Activated CD8-positive, alpha-beta memory T cell treated with anti-CD3 and anti-CD28 coated beads, Interleukin-2, amount 50 U/mL, for 1 hour (primary cell): Measurements from ENCODE around the gene ZNF92.
"Not testable (repeated sequence)": the region's sequence is repeated elsewhere in the genome, so short reads cannot be mapped to it uniquely, and the experiment has no call there.

Experiments
- DNase-seq: peaks from one replicate; pipeline ENCODE4 v3.0.0-alpha.2; 2020; ENCODE audit errors: extremely low read depth

ZNF92 gene

DNA sequence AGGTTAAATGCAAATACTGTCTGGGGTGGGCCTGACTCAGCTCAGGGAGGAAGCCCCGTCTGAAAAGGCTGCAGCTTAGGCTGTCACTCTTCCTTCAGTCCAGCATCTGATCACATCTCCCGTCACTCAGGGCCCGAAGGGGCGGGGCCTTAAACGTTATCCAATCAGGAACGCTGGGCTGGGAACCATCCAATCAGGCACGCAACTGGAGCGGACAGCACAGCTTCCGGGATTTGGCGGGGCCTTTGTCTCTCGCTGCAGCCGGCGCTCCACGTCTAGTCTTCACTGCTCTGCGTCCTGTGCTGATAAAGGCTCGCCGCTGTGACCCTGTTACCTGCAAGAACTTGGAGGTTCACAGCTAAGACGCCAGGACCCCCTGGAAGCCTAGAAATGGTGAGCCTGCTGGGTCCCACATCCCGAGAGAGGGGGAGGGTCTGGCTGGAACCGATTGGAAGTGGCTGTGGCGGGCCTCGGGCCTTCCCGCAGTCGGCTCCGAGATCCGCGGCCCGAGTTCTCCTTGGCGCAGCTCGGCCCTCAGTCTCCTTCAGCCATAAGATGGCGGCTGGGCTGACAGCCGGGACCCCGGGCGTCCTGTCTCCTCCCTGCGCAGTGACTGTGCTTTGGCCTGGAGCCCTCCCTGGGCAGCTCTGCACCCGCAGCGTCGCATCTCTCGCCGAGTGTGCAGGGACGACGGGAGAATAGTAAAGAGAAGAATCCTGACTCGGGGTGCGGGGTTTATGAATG lies at the start of gene ZNF92:
Gene ZNF92, plus strand, starts transcription at position 248 of the 744 bp plus-strand sequence. Its CDS starts 143 bp downstream, at position 391.
- DNase-seq, result peak; percentile 88

DNA sequence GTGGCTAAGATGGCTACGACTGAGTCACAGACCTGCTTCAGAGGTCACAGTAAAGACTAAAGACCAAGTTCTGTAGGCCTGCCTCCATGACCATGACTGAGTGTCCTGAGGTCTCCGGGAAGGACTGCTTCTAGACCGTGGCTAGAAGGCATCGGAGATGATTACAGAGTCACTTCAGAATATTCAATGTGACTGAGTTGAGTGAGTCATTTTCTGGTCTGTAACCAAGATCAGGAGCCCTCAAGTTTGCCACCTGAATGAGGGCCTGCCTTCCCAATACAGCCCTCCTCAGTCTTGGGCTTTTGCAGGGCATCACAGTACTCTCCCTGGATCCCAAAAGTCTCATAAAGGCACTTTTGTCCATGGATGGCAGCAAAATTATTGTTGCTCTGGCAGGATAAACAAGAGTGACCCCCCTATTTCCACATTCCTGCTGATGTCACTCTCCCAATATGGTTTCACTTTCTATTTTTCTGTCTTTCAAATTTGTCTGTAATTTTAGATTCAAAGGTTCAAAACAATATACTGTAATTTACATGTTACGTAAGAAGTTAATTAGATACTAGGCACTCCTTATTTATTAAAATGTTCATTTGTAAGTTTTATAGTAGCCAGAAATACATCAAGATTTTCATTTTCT lies 47.7 kb upstream of the ZNF92 start:
- no peak for DNase-seq

DNA sequence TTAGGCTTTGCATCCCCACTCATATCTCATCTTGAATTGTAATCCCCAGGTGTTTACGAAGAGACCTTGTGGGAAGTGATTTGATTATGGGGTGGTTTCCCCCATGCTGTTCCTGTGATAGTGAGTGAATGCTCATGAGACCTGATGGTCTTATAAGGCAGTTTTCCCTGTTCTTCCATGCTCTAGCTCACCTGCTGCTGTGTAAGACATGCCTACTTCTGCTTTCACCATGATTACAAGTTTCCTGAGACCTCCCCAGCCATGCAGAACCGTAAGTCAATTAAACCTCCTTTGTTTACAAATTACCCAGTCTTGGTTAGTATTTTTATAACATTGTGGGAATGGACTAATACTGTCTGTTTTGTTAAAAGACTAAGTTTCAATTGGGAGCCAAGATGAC lies 35.3 kb upstream of the ZNF92 start:
- no peak for DNase-seq

GRCh38 chr7:65339257-65339656 lies 34.4 kb upstream of the ZNF92 start:
- DNase-seq, result no peak

- no peak for DNase-seq
These were observed 30.7 kb upstream of the ZNF92 start for GRCh38 chr7:65342723-65343629.

DNA sequence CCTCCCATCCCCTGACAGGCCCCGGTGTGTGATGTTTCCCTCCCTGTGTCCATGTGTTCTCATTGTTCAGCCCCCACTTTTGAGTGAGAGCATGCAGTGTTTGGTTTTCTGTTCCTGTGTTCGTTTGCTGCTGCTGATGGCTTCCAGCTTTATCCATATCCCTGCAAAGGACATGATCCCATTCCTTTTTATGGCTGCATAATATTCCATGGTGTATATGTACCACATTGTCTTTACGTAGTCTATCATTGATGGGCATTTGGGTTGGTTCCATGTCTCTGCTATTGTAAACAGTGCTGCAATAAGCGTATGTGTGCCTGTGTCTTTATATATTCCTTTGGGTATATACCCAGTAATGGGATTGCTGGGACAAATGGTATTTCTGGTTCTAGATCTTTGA lies 29.1 kb upstream of the ZNF92 start:
- DNase-seq, result not testable (repeated sequence)

GRCh38 chr7:65354263-65354662 lies 19.4 kb upstream of the ZNF92 start:
- no peak for DNase-seq

GRCh38 chr7:65369843-65370242 lies 3.8 kb upstream of the ZNF92 start:
- DNase-seq, result no peak

DNA sequence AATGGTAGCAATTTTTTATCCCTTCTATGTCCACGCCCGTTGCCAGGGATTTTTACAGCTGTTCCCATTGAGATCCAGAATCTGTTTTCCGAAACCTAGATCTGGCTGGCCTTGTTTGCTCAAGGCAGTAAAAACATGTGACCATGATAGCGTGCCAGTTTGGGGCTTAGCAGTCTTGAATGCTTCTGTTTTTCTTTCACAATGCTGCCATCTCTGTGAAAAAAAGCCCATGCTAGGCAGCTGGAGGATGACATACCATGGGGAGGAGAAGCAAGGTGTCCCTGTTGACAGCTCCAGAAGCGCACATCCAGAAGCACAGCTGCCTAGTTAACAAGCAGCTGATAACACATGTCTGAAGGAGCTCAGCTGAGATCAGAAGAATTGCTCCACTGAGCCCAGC lies 2.2 kb upstream of the ZNF92 start:
- no peak for DNase-seq

DNA sequence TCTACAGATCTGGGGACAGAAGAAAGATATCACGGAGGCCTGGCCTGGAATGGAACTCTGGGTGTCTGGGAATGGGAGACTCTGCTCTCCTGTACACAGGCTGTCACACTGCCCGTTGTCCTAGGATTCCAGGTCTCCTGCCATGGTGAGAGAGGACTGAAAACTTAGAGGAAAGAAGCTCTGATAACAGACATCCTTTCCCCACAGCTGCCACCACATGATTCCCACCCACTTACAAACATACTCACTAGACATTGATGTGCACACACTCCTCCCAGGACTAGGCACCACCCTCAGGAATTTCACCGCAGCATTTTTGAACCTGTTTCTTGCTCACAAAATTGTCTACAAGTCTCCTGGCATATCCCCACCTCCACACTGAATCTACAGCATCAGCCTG lies 5.7 kb downstream of the ZNF92 start:
- no peak for DNase-seq

- no peak for DNase-seq
These were observed 8.1 kb downstream of the ZNF92 start for GRCh38 chr7:65381742-65382141.

GRCh38 chr7:65382452-65382851 lies 8.8 kb downstream of the ZNF92 start:
- DNase-seq, result no peak

DNA sequence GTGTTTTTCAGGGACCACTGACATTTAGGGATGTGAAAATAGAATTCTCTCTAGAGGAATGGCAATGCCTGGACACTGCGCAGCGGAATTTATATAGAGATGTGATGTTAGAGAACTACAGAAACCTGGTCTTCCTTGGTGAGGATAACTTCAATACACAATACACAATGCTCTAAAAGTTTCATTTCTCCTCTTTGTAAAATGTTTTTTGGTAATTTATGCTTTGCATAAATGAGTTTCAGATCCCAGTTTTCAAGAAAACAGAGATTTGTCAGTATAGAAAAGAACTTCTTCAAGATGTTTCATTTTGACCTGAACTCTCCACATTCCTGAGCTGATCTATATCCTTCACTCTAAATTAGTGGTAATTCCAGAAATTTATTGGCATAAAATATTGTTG lies 14.2 kb downstream of the ZNF92 start:
- DNase-seq, result no peak

GRCh38 chr7:65390588-65390987 lies 16.9 kb downstream of the ZNF92 start:
- DNase-seq, result no peak

DNA sequence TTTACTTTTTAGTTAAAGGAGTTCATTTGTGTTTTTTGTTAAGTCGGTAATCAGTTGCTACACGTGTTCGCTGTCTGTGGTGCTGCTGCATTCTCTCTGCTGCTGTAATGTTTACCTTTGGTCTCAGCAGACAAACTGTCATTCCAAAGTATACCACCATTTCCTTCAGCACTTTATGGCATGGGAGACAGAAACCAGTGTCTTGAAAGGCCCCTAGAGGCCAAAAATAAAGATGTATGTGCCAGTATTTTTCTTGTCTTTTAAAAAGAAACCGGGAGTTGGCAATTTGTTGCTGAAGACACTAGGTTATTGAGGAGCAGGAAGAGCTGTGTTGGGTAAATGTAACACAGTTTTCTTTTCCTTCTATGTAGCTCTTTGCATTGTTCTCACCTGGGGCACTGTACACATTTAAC lies 24.1 kb downstream of the ZNF92 start:
- DNase-seq, result no peak

DNA sequence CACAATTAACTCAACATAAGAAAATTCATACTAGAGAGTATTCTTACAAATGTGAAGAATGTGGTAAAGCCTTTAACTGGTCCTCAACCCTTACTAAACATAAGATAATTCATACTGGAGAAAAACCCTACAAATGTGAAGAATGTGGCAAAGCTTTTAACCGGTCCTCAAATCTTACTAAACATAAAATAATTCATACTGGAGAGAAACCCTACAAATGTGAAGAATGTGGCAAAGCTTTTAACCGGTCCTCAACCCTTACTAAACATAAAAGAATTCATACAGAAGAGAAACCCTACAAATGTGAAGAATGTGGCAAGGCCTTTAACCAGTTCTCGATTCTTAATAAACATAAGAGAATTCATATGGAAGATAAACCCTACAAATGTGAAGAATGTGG lies 25.0 kb downstream of the ZNF92 start:
- not testable (repeated sequence) for DNase-seq

DNA sequence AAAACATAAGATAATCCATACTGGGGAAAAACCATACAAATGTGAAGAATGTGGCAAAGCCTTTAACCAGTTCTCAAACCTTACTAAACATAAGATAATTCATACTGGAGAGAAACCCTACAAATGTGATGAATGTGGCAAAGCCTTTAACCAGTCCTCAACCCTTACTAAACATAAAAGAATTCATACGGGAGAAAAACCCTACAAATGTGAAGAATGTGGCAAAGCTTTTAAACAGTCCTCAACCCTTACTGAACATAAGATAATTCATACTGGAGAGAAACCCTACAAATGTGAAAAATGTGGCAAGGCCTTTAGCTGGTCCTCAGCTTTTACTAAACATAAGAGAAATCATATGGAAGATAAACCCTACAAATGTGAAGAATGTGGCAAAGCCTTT lies 25.4 kb downstream of the ZNF92 start:
- DNase-seq, result not testable (repeated sequence)

GRCh38 chr7:65404020-65404419 lies 30.4 kb downstream of the ZNF92 start:
- DNase-seq, result no peak

DNA sequence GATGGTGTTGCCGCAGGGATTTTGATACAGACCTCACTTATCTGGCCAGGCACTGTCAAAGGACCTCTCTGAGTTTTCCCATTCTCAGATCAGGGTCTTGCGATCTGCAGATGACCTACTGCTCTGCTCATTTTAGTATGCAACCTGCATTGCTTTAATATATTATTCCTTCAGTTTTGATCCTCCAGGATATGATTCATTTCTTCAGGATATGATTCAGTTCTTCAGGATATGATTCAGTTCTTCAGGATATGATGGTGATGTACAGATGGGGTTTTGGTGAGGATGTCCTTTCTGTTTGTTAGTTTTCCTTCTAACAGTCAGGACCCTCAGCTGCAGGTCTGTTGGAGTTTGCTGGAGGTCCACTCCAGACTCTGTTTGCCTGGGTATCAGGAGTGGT lies 33.1 kb downstream of the ZNF92 start:
- DNase-seq, result not testable (repeated sequence)

- DNase-seq, result no peak
These were observed 35.7 kb downstream of the ZNF92 start for GRCh38 chr7:65409363-65409762.

GRCh38 chr7:65411249-65411648 lies 37.6 kb downstream of the ZNF92 start:
- DNase-seq, result no peak

DNA sequence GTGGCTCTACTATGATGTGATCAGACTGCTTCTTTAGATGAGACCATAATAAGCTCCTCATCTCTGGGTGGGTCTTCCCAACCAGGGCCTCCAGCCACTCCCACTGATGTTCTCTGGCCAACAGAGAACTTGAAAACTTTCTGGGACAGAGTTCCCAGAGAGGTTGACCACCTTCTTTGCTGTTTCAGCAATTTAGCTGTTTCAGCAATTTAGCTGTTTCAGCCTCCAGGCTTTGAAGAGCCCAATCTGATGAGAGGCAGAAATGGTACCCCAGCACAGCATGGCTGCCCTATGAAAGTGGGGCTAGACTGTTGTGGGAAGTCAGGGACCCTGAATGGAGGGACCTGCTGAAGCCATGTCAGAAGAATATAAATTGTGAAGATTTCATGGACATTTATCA lies 49.0 kb downstream of the ZNF92 start:
- DNase-seq, result no peak
